GM23338 (cell line): ENCODE results near the gene ZNF438. TPM values are rescaled to one million over a fixed set of nuclear protein-coding genes. Genes with fewer than 3 reads are reported as not detected.

Experiments used
- ATAC-seq: fragments of 200-7000 bp; cut with Tn5 transposase; 3 replicates; pipeline ENCODE4 v1.9.1; 2020
- DNase-seq: peaks from one replicate; pipeline ENCODE4 v3.0.0-alpha.2; 2015; ENCODE audit warnings: low spot score
- H2AFZ ChIP-seq: fragments of 200-600 bp; sonication (generic); 2 replicates; pipeline ENCODE4 v1.8.0; 2016; ENCODE audit warnings: antibody characterized with exemption, mild to moderate bottlenecking, moderate library complexity
- H3F3A ChIP-seq: fragments of 200-600 bp; sonication (generic); replicated peaks from 2 replicates; pipeline ENCODE4 v1.8.0; 2017; ENCODE audit warnings: antibody characterized with exemption, mixed run types, low read depth
- H3K27ac ChIP-seq: fragments of 200-600 bp; sonication (generic); 2 replicates; pipeline ENCODE4 v1.6.1; 2016; ENCODE audit warnings: low read depth
- H3K27me3 ChIP-seq: fragments of 200-600 bp; sonication (generic); 2 replicates; pipeline ENCODE4 v1.8.0; 2016; ENCODE audit warnings: mild to moderate bottlenecking, mixed run types, moderate library complexity; ENCODE audit not compliant: insufficient read depth
- H3K36me3 ChIP-seq: fragments of 200-600 bp; sonication (generic); 2 replicates; pipeline ENCODE4 v1.8.0; 2016; ENCODE audit warnings: mild to moderate bottlenecking; ENCODE audit not compliant: insufficient read depth
- H3K4me1 ChIP-seq: fragments of 200-600 bp; sonication (generic); 2 replicates; pipeline ENCODE4 v1.8.0; 2016; ENCODE audit warnings: mild to moderate bottlenecking, moderate library complexity; ENCODE audit not compliant: insufficient read depth
- H3K4me2 ChIP-seq: fragments of 200-600 bp; sonication (generic); 2 replicates; pipeline ENCODE4 v1.7.1; 2017; ENCODE audit warnings: mixed run types
- H3K4me3 ChIP-seq: fragments of 200-600 bp; sonication (generic); 2 replicates; pipeline ENCODE4 v1.6.1; 2016; ENCODE audit warnings: mixed run types
- H3K79me2 ChIP-seq: fragments of 200-600 bp; sonication (generic); replicated peaks from 2 replicates; pipeline ENCODE4 v1.8.0; 2017; ENCODE audit warnings: mild to moderate bottlenecking; ENCODE audit not compliant: insufficient read depth
- H3K9me2 ChIP-seq: fragments of 200-600 bp; sonication (generic); 2 replicates; pipeline ENCODE4 v1.8.0; 2017; ENCODE audit not compliant: insufficient read depth
- H4K20me1 ChIP-seq: fragments of 200-600 bp; sonication (generic); replicated peaks from 2 replicates; pipeline ENCODE4 v1.8.0; 2017; ENCODE audit warnings: mild to moderate bottlenecking; ENCODE audit not compliant: insufficient read depth
- H3K27ac Mint-ChIP-seq: 2 replicates; pipeline ENCODE4 v1.8.0; 2020; ENCODE audit warnings: inconsistent platforms, mild to moderate bottlenecking, moderate library complexity, mixed read lengths
- H3K27me3 Mint-ChIP-seq: 3 replicates; pipeline ENCODE4 v1.8.0; 2022; ENCODE audit warnings: low read depth, mild to moderate bottlenecking, moderate library complexity, mixed read lengths, inconsistent platforms; ENCODE audit not compliant: insufficient read depth, poor library complexity
- H3K36me3 Mint-ChIP-seq: 3 replicates; pipeline ENCODE4 v1.8.0; 2021; ENCODE audit warnings: low read depth, mild to moderate bottlenecking, inconsistent platforms, moderate library complexity, mixed read lengths
- H3K4me1 Mint-ChIP-seq: 3 replicates; pipeline ENCODE4 v1.8.0; 2020; ENCODE audit warnings: mild to moderate bottlenecking, inconsistent platforms, mixed read lengths
- H3K4me3 Mint-ChIP-seq: 3 replicates; pipeline ENCODE4 v1.8.0; 2021; ENCODE audit warnings: moderate library complexity, mild to moderate bottlenecking, inconsistent platforms, mixed read lengths
- H3K9me3 Mint-ChIP-seq: 3 replicates; pipeline ENCODE4 v1.8.0; 2020; ENCODE audit warnings: moderate library complexity, mild to moderate bottlenecking, inconsistent platforms, mixed read lengths
- CREB1 ChIP-seq: fragments of 250-450 bp; sonication (Bioruptor Pico); IDR thresholded peaks from 2 replicates; pipeline ENCODE4 v1.5.0; 2020; ENCODE audit warnings: low read depth, mild to moderate bottlenecking, moderate library complexity
- CTCF ChIP-seq, 2 experiments: fragments of 200-600 bp in 1 of 2; sonication (generic) in 1 of 2; conservative IDR thresholded peaks; 2 replicates each; pipeline versions ENCODE4 v1.5.1 to v1.6.1; 2016 to 2017; ENCODE audit warnings: antibody characterized with exemption in 2 of 2, low read depth in 2 of 2, mild to moderate bottlenecking in 2 of 2, moderate library complexity in 1 of 2
- ETS1 ChIP-seq: IDR thresholded peaks from 2 replicates; pipeline ENCODE4 v1.6.1; 2016; ENCODE audit warnings: antibody characterized with exemption
- EZH2 ChIP-seq: fragments of 200-600 bp; sonication (generic); IDR thresholded peaks from one replicate; pipeline ENCODE4 v1.8.0; 2017; ENCODE audit warnings: antibody characterized with exemption, mild to moderate bottlenecking, low read depth; ENCODE audit not compliant: unreplicated experiment
- EZH2phosphoT487 ChIP-seq: fragments of 200-600 bp; sonication (generic); IDR thresholded peaks from one replicate; pipeline ENCODE4 v1.8.1; 2018; ENCODE audit warnings: antibody characterized with exemption; ENCODE audit not compliant: unreplicated experiment
- JUNB ChIP-seq: IDR thresholded peaks from one replicate; pipeline ENCODE4 v1.6.1; 2016; ENCODE audit warnings: antibody characterized with exemption; ENCODE audit not compliant: unreplicated experiment
- NANOG ChIP-seq: IDR thresholded peaks from 2 replicates; pipeline ENCODE4 v1.6.1; 2016; ENCODE audit warnings: antibody characterized with exemption, borderline replicate concordance
- POLR2AphosphoS5 ChIP-seq: IDR thresholded peaks from 2 replicates; pipeline ENCODE4 v1.6.1; 2016; ENCODE audit warnings: antibody characterized with exemption, low read depth
- REST ChIP-seq: IDR thresholded peaks from one replicate; pipeline ENCODE4 v1.6.1; 2018; ENCODE audit warnings: antibody characterized with exemption; ENCODE audit not compliant: unreplicated experiment
- STAT1 ChIP-seq: IDR thresholded peaks from one replicate; pipeline ENCODE4 v1.6.1; 2016; ENCODE audit warnings: antibody characterized with exemption; ENCODE audit not compliant: unreplicated experiment
- ZNF114 ChIP-seq: fragments of 250-450 bp; sonication (Bioruptor Pico); IDR thresholded peaks from 2 replicates; pipeline ENCODE4 v1.5.0; 2020; ENCODE audit warnings: mild to moderate bottlenecking, moderate library complexity
- ZNF331 ChIP-seq: fragments of 250-450 bp; sonication (Bioruptor Pico); IDR thresholded peaks from 2 replicates; pipeline ENCODE4 v1.5.0; 2020; ENCODE audit warnings: low read depth, mild to moderate bottlenecking, moderate library complexity
- ZNF462 ChIP-seq: fragments of 250-450 bp; sonication (Bioruptor Pico); IDR thresholded peaks from 2 replicates; pipeline ENCODE4 v1.5.0; 2020; ENCODE audit warnings: mild to moderate bottlenecking, moderate library complexity
- polyA plus RNA-seq: library from polyadenylated mRNA; unstranded; fragments of >200 nt; fragmentation: Nextera tagmentation; extraction: Ambion mirVana; gene quantifications from 2 replicates; pipeline ENCODE4 v1.2.1, GENCODE V29; 2016
- total RNA-seq: library from RNA; depleted of rRNA; stranded (reverse); fragments of >200 nt; shearing (Covaris generic); gene quantifications from 2 replicates; pipeline ENCODE4 v1.2.3, GENCODE V29; 2014

ZNF438 gene
- total and polyA plus RNA-seq, 2 experiments from 2014 or later = 0.91 to 0.94 TPM

- no peaks in the 10 kb centered on the region for H3K36me3 ChIP-seq
- H3K27me3 ChIP-seq = no peaks in the 10 kb centered on the region
- no peak overlapping the region for H3K4me2 ChIP-seq
- TF ChIP-seq EZH2phosphoT487 (no peak), EZH2 (no peak), ZNF331 (CRISPR knock-in tag) (no peak), NANOG (no peak), ETS1 (no peak), CTCF (conservative IDR thresholded peaks at IDR 0.05; ENCODE audit: low read depth in 2 of 2) (no peak), ZNF114 (CRISPR knock-in tag) (no peak), ZNF462 (CRISPR knock-in tag) (no peak), STAT1 (no peak), POLR2AphosphoS5 (no peak), JUNB (no peak), REST (no peak), CREB1 (CRISPR knock-in tag) (no peak)
- H3F3A ChIP-seq = no peaks in the 10 kb centered on the region
- no peak overlapping the region for H3K4me3 ChIP-seq
- no peaks in the 10 kb centered on the region for H3K79me2 ChIP-seq
- Mint-ChIP-seq H3K4me1 (peaks cover 7% of the 10 kb centered on the region), H3K27me3 (peaks cover 4% of the 10 kb centered on the region), H3K27ac (no peak overlapping the region), H3K9me3 (peaks cover 3% of the 10 kb centered on the region; the same call in 2 of the 3 replicates), H3K36me3 (peaks cover 3% of the 10 kb centered on the region; the same call in 1 of the 3 replicates), H3K4me3 (no peak overlapping the region)
- H2AFZ ChIP-seq = no peak overlapping the region
- ATAC-seq = no peak
- H3K27ac ChIP-seq = no peak overlapping the region
- H3K9me2 ChIP-seq = peaks cover 9% of the 10 kb centered on the region; the same call in 1 of the 2 replicates
- H4K20me1 ChIP-seq = no peaks in the 10 kb centered on the region
- DNase-seq = no peak
- peaks cover 6% of the 10 kb centered on the region; the same call in 1 of the 2 replicates for H3K4me1 ChIP-seq
Measured at GRCh38 chr10:30853066-30853465, 178.6 kb downstream of the ZNF438 start.
